Transverse colon (tissue), 4 donors: ENCODE results near the gene SYT17. TPM values are rescaled to one million over a fixed set of nuclear protein-coding genes. Genes with fewer than 3 reads are reported as not detected.

Source experiments
- DNase-seq: peaks from one replicate; pipeline ENCODE4 v3.0.0-alpha.2; 2019
- H3K27ac ChIP-seq, 4 donors: fragments of 200-600 bp; sonication (generic); 2 replicates each; pipeline ENCODE4 v1.5.1; 2016 to 2018; ENCODE audit warnings: inconsistent platforms in 4 of 4
- H3K27me3 ChIP-seq: fragments of 200-600 bp; sonication (generic); 2 replicates; pipeline ENCODE4 v1.5.1; 2017; ENCODE audit warnings: inconsistent platforms
- H3K36me3 ChIP-seq, 4 donors: fragments of 200-600 bp; sonication (generic); 2 replicates each; pipeline ENCODE4 v1.5.1; 2017 to 2019; ENCODE audit warnings: inconsistent platforms in 4 of 4
- H3K4me1 ChIP-seq, 4 donors: fragments of 200-600 bp; sonication (generic); 2 replicates each; pipeline ENCODE4 v1.5.1; 2017 to 2020; ENCODE audit warnings: inconsistent platforms in 4 of 4
- H3K4me3 ChIP-seq, 4 donors: fragments of 200-600 bp; sonication (generic); 1 replicate in 1 of 4; 2 replicates in 3 of 4; pipeline versions ENCODE4 v1.5.1 to v1.6.1; 2017 to 2019; ENCODE audit warnings: inconsistent platforms in 4 of 4
- H3K9me3 ChIP-seq, 2 donors: fragments of 200-600 bp; sonication (generic); 2 replicates each; pipeline ENCODE4 v1.5.1; 2017 to 2019; ENCODE audit warnings: inconsistent platforms in 2 of 2
- CTCF ChIP-seq, 5 experiments: fragments of 200-600 bp in 3 of 5; fragments of 450-650 bp in 2 of 5; sonication (generic) in 3 of 5; IDR thresholded peaks; 1 replicate in 2 of 5; 2 replicates in 3 of 5; pipeline ENCODE4 v1.5.1; 2016 to 2017; ENCODE audit warnings: antibody characterized with exemption in 5 of 5, inconsistent platforms in 3 of 5, mild to moderate bottlenecking in 2 of 5, moderate library complexity in 1 of 5
- EP300 ChIP-seq: sonication (generic); formaldehyde crosslinking; IDR thresholded peaks from one replicate; pipeline ENCODE4 v1.6.1; 2017; ENCODE audit warnings: antibody characterized with exemption, low read depth
- POLR2A ChIP-seq: fragments of 450-650 bp; IDR thresholded peaks from one replicate; pipeline ENCODE4 v1.6.1; 2016; ENCODE audit warnings: antibody characterized with exemption, mild to moderate bottlenecking, moderate library complexity
- POLR2AphosphoS5 ChIP-seq, 3 donors: sonication (generic); formaldehyde crosslinking; IDR thresholded peaks; one replicate each; pipeline ENCODE4 v1.6.1; 2016; ENCODE audit warnings: antibody characterized with exemption in 3 of 3
- WGBS, 2 donors: methylation state at CpG; one replicate each; pipeline ENCODE4 v1.1.5; 2018; ENCODE audit warnings: low coverage in 1 of 2; 5-methylcytosine and 5-hydroxymethylcytosine counted together
- in situ Hi-C, 4 donors: fragments of 200-750 bp; cut with MboI; loops; one replicate each; pipeline versions ENCODE4 v1.15.0 to v1.15.1; 2017; ENCODE audit warnings: low sequenced_read_pairs in 3 of 4, low pct_ligation_motif_present in 1 of 4, low pct_unique_long_range_greater_than_20kb in 1 of 4
- intact Hi-C: fragments of 100-400 bp; cut with DNase I; formaldehyde crosslinking; loops from one replicate; pipeline ENCODE4 v1.15.1; 2023; ENCODE audit warnings: low total_unique reads
- total RNA-seq, 4 donors: library from RNA; depleted of rRNA; stranded (reverse); fragments of >200 nt; gene quantifications; one replicate each; pipeline ENCODE4 v1.1.0, GENCODE V29; 2016

The SYT17 gene
- total RNA-seq, 4 donors from 2014 or later, result 9.1 to 51.7 (median 19.1) TPM

GRCh38 chr16:19192865-19193264 lies 24.8 kb downstream of the SYT17 start:
- Histone ChIP-seq H3K36me3 (no peaks in the 10 kb centered on the region), H3K4me1 (no peaks in the 10 kb centered on the region), H3K27me3 (no peaks in the 10 kb centered on the region), H3K9me3 (no peaks in the 10 kb centered on the region), H3K4me3 (no peak overlapping the region), H3K27ac (no peak overlapping the region)
- in situ Hi-C loops, result no loop called here
- DNase-seq, result no peak
- 60 to 97% methylated on average over 2 to 4 of the region's 4 CpGs for WGBS, 2 donors
- TF ChIP-seq CTCF (IDR thresholded peaks at IDR 0.05) (no peak), EP300 (no peak), POLR2AphosphoS5 (IDR thresholded peaks at IDR 0.05) (no peak), POLR2A (no peak)
- intact Hi-C loops, result no loop called here

GRCh38 chr16:19196871-19197270 lies 28.8 kb downstream of the SYT17 start:
- H3K4me1 ChIP-seq, result no peaks in the 10 kb centered on the region
- intact Hi-C loops, result no loop called here
- WGBS, 2 donors, result 77 to 86% methylated on average over 3 to 6 of the region's 6 CpGs
- no peaks in the 10 kb centered on the region for H3K27me3 ChIP-seq
- in situ Hi-C loops, result no loop called here
- no peak overlapping the region for H3K4me3 ChIP-seq
- TF ChIP-seq POLR2AphosphoS5 (IDR thresholded peaks at IDR 0.05) (no peak), CTCF (IDR thresholded peaks at IDR 0.05) (no peak), POLR2A (no peak), EP300 (no peak)
- H3K27ac ChIP-seq, result no peak overlapping the region
- DNase-seq, result no peak
- no peaks in the 10 kb centered on the region for H3K36me3 ChIP-seq
- H3K9me3 ChIP-seq, result peaks cover 0 to 3% of the 10 kb centered on the region in 2 donors

GRCh38 chr16:19203374-19203966 lies 35.4 kb downstream of the SYT17 start:
- TF ChIP-seq POLR2AphosphoS5 (IDR thresholded peaks at IDR 0.05) (no peak), EP300 (no peak), POLR2A (no peak), CTCF (IDR thresholded peaks at IDR 0.05) (no peak)
- WGBS, 2 donors, result 73 to 80% methylated on average over 8 to 12 of the region's 12 CpGs

GRCh38 chr16:19210280-19210924 lies 42.4 kb downstream of the SYT17 start:
- WGBS, 2 donors, result 65 to 68% methylated on average over 9 of the region's 9 CpGs
- Histone ChIP-seq H3K27me3 (no peaks in the 10 kb centered on the region), H3K4me1 (no peaks in the 10 kb centered on the region), H3K4me3 (no peak overlapping the region), H3K27ac (no peak overlapping the region), H3K9me3 (no peaks in the 10 kb centered on the region), H3K36me3 (no peaks in the 10 kb centered on the region)
- TF ChIP-seq POLR2A (no peak), CTCF (IDR thresholded peaks at IDR 0.05) (no peak), POLR2AphosphoS5 (IDR thresholded peaks at IDR 0.05) (no peak), EP300 (no peak)
- no peak for DNase-seq
- intact Hi-C loops (no loop called here), in situ Hi-C loops (no loop called here)

More at GRCh38 chr16:19203374-19203966, 35.4 kb downstream of the SYT17 start:
- no peak for DNase-seq
- in situ Hi-C loops (no loop called here), intact Hi-C loops (no loop called here)
- H3K4me3 ChIP-seq, result no peak overlapping the region
- no peaks in the 10 kb centered on the region for H3K36me3 ChIP-seq
- no peak overlapping the region for H3K27ac ChIP-seq
- H3K9me3 ChIP-seq, result peaks cover 0 to 8% of the 10 kb centered on the region in 2 donors
- H3K4me1 ChIP-seq, result no peaks in the 10 kb centered on the region
- H3K27me3 ChIP-seq, result no peaks in the 10 kb centered on the region
